Adrenal gland (tissue), 12 donors: ENCODE measurements around the gene BPIFB2. TPM values are rescaled to one million over a fixed set of nuclear protein-coding genes. Genes with fewer than 3 reads are reported as not detected.

Source experiments
- DNase-seq, 7 donors: peaks; one replicate each; pipeline ENCODE4 v3.0.0-alpha.2; 2019 to 2020
- H3K27ac ChIP-seq, 5 donors: fragments of 200-600 bp; sonication (generic) in 4 of 5; 1 replicate in 3 of 5; 2 replicates in 2 of 5; pipeline versions ENCODE4 v1.5.1 to v1.8.0; 2016 to 2020; ENCODE audit warnings: mild to moderate bottlenecking in 1 of 5
- H3K27me3 ChIP-seq: fragments of 200-600 bp; 2 replicates; pipeline ENCODE4 v1.8.0; 2021
- H3K36me3 ChIP-seq, 2 donors: fragments of 200-600 bp; replicated peaks in 1 of 2; 1 replicate in 1 of 2; 2 replicates in 1 of 2; pipeline versions ENCODE4 v1.5.1 to v1.8.0; 2018 to 2022
- H3K4me1 ChIP-seq, 2 donors: fragments of 200-600 bp; replicated peaks in 1 of 2; 1 replicate in 1 of 2; 2 replicates in 1 of 2; pipeline versions ENCODE4 v1.5.1 to v1.8.0; 2018 to 2021
- H3K4me3 ChIP-seq, 4 donors: fragments of 200-600 bp; sonication (generic) in 3 of 4; one replicate each; pipeline ENCODE4 v1.5.1; 2016 to 2018
- H3K9me3 ChIP-seq, 3 donors: fragments of 200-600 bp; sonication (generic) in 1 of 3; replicated peaks in 1 of 3; 1 replicate in 2 of 3; 2 replicates in 1 of 3; pipeline versions ENCODE4 v1.5.1 to v1.8.0; 2016 to 2021
- POLR2A ChIP-seq, 2 donors: fragments of 450-650 bp; IDR thresholded peaks; one replicate each; pipeline ENCODE4 v1.6.1; 2017; ENCODE audit warnings: antibody characterized with exemption in 2 of 2, mild to moderate bottlenecking in 2 of 2, moderate library complexity in 1 of 2
- WGBS, 4 donors: extraction: QIAGEN DNeasy Blood & Tissue Kit in 2 of 4; methylation state at CpG; one replicate each; pipeline versions ENCODE4 v1.1.5 to v1.1.7; 2013 to 2017; 5-methylcytosine and 5-hydroxymethylcytosine counted together
- intact Hi-C, 2 donors: fragments of 100-400 bp; cut with DNase I; formaldehyde crosslinking; loops; one replicate each; pipeline versions ENCODE4 v1.14.1 to v1.15.0; 2022 to 2023
- polyA plus RNA-seq, 3 donors: library from polyadenylated mRNA; stranded (reverse); fragments of 200-250 nt in 2 of 3; fragments of 350-450 nt in 1 of 3; fragmentation: Illumina TruSeq in 1 of 3; extraction: RNeasy Lipid Tissue Mini Kit (QIAGEN cat#74804) in 1 of 3; gene quantifications; one replicate each; pipeline ENCODE4 v1.2.3, GENCODE V29; 2013 to 2014
- total RNA-seq, 9 donors: library from RNA; depleted of rRNA in 4 of 9; stranded (reverse); fragments of >200 nt in 4 of 9; fragments of 120-200 nt in 1 of 9; fragmentation: NEBNext Ultra II Directional in 1 of 9; extraction: Animal tissue kit (Norgen Biotek cat#: 25700) in 1 of 9; gene quantifications; one replicate each; pipeline versions ENCODE4 v1.1.0 to v1.2.4, GENCODE V29; 2013 to 2023
- TF ChIP-seq, protein P1 (sequence below), 6 experiments: fragments of 450-650 bp in 4 of 6; fragments of 200-600 bp in 2 of 6; sonication (generic) in 1 of 6; IDR thresholded peaks; 1 replicate in 5 of 6; 2 replicates in 1 of 6; pipeline versions ENCODE4 v1.5.1 to v1.8.0; 2016 to 2021; ENCODE audit warnings: antibody characterized with exemption in 6 of 6, mild to moderate bottlenecking in 2 of 6, moderate library complexity in 1 of 6
- donor health status: healthy with polysubstance abuse.
- donor health status: Bipolar disorder and iron deficiency.
- donor health status: DM: yes; HTN: yes; CAD: no.
- donor health status: DM: no; HTN: no; CAD: no.
- donor health status: DM: no; HTN: no; CAD: no.
- donor health status: DM: yes; HTN: yes; CAD: no.

Gene BPIFB2
- total and polyA plus RNA-seq, 12 donors = 0.15 TPM; not detected in 11

DNA sequence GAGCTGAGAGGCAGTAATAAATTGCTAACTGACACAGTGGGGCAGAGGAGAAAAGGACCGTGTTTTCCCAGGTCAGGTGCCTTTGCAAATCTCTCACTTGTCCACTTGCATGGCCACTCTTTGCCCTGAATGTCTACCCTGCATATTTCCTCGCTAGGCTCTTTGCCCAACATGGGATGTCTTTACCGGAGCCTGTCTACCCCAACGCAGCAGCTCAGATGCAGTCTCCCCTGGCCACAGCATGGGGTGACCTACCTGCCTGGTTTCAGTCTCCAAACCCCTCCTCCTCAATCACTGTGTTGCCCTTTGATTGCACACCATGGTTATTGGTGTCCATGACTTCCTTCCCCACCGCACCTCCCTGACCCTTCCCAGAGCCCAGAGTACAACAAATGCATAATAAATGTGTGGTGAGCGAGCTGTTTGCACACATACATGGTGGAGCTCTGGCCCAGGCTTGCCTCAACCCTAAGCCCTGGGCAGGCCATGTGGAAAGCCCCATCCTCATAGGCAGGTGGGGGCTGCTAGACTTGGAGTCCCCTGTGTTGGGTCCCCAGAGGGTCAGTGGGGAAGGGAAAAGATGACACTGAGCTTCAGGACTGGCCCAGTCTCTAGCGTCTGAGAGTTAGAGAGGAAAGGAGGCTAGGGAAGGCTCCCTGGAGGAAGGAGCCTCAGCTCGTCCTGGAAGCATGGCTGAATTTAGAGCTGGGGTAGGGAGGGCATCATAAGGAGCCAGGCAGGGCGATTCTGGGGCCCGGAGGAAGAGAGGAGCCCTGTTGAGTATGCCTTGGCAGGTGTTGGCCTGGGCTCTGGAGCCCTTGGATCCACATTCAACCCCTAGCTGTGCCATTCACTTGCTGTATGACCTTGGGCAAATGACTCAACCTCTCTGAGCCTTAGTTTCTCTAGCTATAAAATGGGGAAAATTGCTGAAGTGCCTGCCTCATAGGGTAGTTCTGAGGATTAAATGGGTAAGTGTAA, 19.6 kb downstream of the BPIFB2 start:
- intact Hi-C loops = no loop called here
- Histone ChIP-seq H3K27ac (no peak overlapping the region), H3K36me3 (no peaks in the 10 kb centered on the region), H3K27me3 (no peaks in the 10 kb centered on the region), H3K9me3 (no peaks in the 10 kb centered on the region), H3K4me3 (no peak overlapping the region), H3K4me1 (no peaks in the 10 kb centered on the region)
- TF ChIP-seq POLR2A (IDR thresholded peaks at IDR 0.05) = no peak
- TF ChIP-seq, protein P1, sequence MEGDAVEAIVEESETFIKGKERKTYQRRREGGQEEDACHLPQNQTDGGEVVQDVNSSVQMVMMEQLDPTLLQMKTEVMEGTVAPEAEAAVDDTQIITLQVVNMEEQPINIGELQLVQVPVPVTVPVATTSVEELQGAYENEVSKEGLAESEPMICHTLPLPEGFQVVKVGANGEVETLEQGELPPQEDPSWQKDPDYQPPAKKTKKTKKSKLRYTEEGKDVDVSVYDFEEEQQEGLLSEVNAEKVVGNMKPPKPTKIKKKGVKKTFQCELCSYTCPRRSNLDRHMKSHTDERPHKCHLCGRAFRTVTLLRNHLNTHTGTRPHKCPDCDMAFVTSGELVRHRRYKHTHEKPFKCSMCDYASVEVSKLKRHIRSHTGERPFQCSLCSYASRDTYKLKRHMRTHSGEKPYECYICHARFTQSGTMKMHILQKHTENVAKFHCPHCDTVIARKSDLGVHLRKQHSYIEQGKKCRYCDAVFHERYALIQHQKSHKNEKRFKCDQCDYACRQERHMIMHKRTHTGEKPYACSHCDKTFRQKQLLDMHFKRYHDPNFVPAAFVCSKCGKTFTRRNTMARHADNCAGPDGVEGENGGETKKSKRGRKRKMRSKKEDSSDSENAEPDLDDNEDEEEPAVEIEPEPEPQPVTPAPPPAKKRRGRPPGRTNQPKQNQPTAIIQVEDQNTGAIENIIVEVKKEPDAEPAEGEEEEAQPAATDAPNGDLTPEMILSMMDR (IDR thresholded peaks at IDR 0.05) = no peak
- no peak for DNase-seq
- WGBS, 4 donors = 73 to 77% (median 77%) methylated on average over 10 of the region's 10 CpGs

DNA sequence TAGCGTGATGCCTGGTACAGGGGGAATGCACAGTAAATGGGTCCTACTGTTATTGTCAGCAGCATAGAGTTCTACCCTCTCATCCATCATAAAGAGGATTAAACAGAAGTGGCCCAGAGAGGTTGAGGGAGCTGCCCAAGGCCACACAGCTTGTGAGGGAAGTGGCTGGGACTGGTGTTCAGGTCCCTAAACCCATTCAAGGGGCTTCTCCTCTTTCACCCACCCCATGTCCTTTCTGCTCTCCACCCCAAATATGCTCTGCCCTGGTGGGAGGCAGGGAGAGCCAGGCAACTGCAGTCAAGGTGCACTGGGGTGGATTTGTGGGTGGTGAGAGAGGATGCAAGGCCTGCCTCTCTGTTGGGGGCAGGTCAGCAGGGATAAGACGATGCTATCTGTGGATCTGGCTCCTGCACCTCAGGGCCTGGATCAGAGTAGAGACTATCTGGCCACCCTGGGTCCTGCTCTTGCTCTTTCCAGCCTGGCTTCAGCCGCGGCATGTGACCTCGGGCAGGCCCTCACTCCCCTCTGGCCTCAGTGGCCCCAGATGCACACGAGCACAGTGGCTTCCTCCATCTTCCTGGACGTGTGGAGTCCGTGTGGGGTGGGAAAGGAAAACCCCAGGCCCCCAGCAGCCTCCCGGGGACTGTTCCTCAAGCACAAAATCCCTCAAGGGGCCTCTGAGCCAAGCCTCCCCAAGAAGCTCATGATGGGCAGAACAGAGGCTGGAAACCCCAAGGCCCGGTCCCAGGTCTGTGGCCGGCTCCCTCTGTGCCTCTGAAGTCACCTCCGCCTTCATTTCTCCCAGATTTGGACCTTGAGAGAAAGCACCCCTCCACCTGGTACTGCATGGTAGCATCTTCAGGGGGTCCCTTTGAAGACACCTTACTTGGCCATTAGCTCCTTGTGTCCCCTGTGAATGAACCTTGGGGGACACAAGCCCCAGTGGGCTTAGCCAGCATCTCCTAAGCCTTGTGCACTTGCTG, 20.6 kb downstream of the BPIFB2 start:
- no peaks in the 10 kb centered on the region for H3K4me1 ChIP-seq
- intact Hi-C loops = no loop called here
- no peaks in the 10 kb centered on the region for H3K9me3 ChIP-seq
- no peaks in the 10 kb centered on the region for H3K27me3 ChIP-seq
- no peak for DNase-seq
- H3K27ac ChIP-seq = no peak overlapping the region
- H3K4me3 ChIP-seq = no peak overlapping the region
- TF ChIP-seq POLR2A (IDR thresholded peaks at IDR 0.05) = no peak
- TF ChIP-seq, protein P1 (IDR thresholded peaks at IDR 0.05) = no peak
- no peaks in the 10 kb centered on the region for H3K36me3 ChIP-seq
- 61 to 92% (median 75%) methylated on average over 5 to 12 of the region's 12 CpGs for WGBS, 4 donors

DNA sequence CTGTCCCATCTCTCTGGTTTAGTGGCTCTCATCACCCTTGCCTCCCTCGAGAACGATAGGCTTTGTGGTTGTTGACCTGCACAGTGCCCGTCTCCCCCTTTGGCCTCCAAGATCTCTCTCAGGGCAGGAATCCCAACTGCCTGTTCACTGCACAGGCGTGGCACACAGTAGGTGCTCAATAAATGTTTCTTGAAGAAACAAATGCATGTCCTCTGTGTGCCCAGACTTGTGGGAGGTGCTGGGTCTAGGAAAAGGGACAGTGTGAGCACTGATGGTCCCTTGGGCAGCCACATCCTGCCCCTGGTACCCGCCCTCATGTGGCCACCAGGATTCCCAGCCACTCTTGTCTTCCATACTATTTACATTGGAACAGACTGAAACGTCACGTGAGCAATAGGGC, 21.4 kb downstream of the BPIFB2 start:
- intact Hi-C loops = no loop called here
- Histone ChIP-seq H3K9me3 (no peaks in the 10 kb centered on the region), H3K27ac (no peak overlapping the region), H3K4me3 (no peak overlapping the region), H3K27me3 (no peaks in the 10 kb centered on the region), H3K36me3 (no peaks in the 10 kb centered on the region), H3K4me1 (no peaks in the 10 kb centered on the region)
- DNase-seq = no peak
- WGBS, 4 donors = 61 to 83% (median 68%) methylated on average over 7 of the region's 7 CpGs
- TF ChIP-seq, protein P1 (IDR thresholded peaks at IDR 0.05) = no peak
- TF ChIP-seq POLR2A (IDR thresholded peaks at IDR 0.05) = no peak

DNA sequence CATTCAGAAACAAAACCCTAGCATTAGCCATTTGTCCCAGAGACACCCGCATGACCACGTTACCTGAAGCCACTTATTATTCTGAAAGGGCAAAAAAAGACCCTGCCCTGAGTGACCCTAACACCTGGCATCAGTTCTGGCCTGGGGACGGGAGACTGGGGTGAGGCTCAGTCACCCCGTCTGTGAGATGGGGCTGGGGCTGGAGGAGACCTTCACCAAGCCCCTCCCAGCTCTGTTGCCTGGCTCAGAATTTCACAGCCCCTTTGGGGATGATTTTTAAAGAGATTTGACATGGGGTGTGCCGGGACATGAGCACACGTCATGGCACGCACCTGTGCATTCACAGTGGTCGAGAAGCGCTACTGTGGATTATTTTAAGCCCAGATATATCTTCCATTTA, 22.6 kb downstream of the BPIFB2 start:
- Histone ChIP-seq H3K4me1 (no peaks in the 10 kb centered on the region), H3K36me3 (no peaks in the 10 kb centered on the region), H3K27me3 (no peaks in the 10 kb centered on the region), H3K9me3 (no peaks in the 10 kb centered on the region), H3K4me3 (no peak overlapping the region), H3K27ac (no peak overlapping the region)
- WGBS, 4 donors = 68 to 87% (median 84%) methylated on average over 7 to 9 of the region's 9 CpGs
- intact Hi-C loops = no loop called here
- TF ChIP-seq, protein P1 (IDR thresholded peaks at IDR 0.05) = no peak
- TF ChIP-seq POLR2A (IDR thresholded peaks at IDR 0.05) = no peak
- no peak for DNase-seq
